ENCODE measurements around the gene TDRKH. TPM values are rescaled to one million over a fixed set of nuclear protein-coding genes. Genes with fewer than 3 reads are reported as not detected.
"Not testable (repeated sequence)": the region's sequence is repeated elsewhere in the genome, so short reads cannot be mapped to it uniquely, and the experiment has no call there.

TDRKH gene
- polyA plus RNA-seq, 4 donors: 8.4 to 9.2 (median 8.8) TPM

GRCh38 chr1:151768351-151769066 lies 21.8 kb downstream of the TDRKH start:
- not testable (repeated sequence) for DNase-seq (ENCODE audit: low read depth in 4 of 4, low spot score in 3 of 4)

- no peak for DNase-seq (ENCODE audit: low read depth in 4 of 4, low spot score in 3 of 4)
Measured at GRCh38 chr1:151763990-151764389, 26.3 kb downstream of the TDRKH start.

GRCh38 chr1:151762941-151763921 lies 27.1 kb downstream of the TDRKH start, which contains the start of gene MRPL9:
Gene MRPL9 (minus strand): TSS chr1:151763496. CDS start chr1:151763479, 17 bp downstream.
- peak; percentile 59 to 69 (median 64) for DNase-seq (ENCODE audit: low read depth in 4 of 4, low spot score in 3 of 4)

- DNase-seq (ENCODE audit: low read depth in 4 of 4, low spot score in 3 of 4): no peak
Measured at GRCh38 chr1:151760597-151761385, 29.5 kb downstream of the TDRKH start.

GRCh38 chr1:151759241-151759640 lies 31.1 kb downstream of the TDRKH start:
- no peak for DNase-seq (ENCODE audit: low read depth in 4 of 4, low spot score in 3 of 4)

- DNase-seq (ENCODE audit: low read depth in 4 of 4, low spot score in 3 of 4): no peak
Measured at GRCh38 chr1:151756291-151756690, 34.0 kb downstream of the TDRKH start.

GRCh38 chr1:151741516-151741915 lies 48.8 kb downstream of the TDRKH start:
- no peak for DNase-seq (ENCODE audit: low read depth in 4 of 4, low spot score in 3 of 4)

GRCh38 chr1:151739590-151740355 lies 50.5 kb downstream of the TDRKH start:
- no peak for DNase-seq (ENCODE audit: low read depth in 4 of 4, low spot score in 3 of 4)

- DNase-seq (ENCODE audit: low read depth in 4 of 4, low spot score in 3 of 4): no peak
Measured at GRCh38 chr1:151737479-151737878, 52.8 kb downstream of the TDRKH start.

GRCh38 chr1:151737026-151737425 lies 53.3 kb downstream of the TDRKH start:
- DNase-seq (ENCODE audit: low read depth in 4 of 4, low spot score in 3 of 4): no peak

GRCh38 chr1:151733995-151734394 lies 56.3 kb downstream of the TDRKH start:
- DNase-seq (ENCODE audit: low read depth in 4 of 4, low spot score in 3 of 4): not testable (repeated sequence)

GRCh38 chr1:151733126-151733525 lies 57.2 kb downstream of the TDRKH start:
- DNase-seq (ENCODE audit: low read depth in 4 of 4, low spot score in 3 of 4): no peak

GRCh38 chr1:151729966-151730291 lies 60.4 kb downstream of the TDRKH start:
- no peak for DNase-seq (ENCODE audit: low read depth in 4 of 4, low spot score in 3 of 4)

GRCh38 chr1:151729157-151729965 lies 60.9 kb downstream of the TDRKH start:
- no peak for DNase-seq (ENCODE audit: low read depth in 4 of 4, low spot score in 3 of 4)

- no peak for DNase-seq (ENCODE audit: low read depth in 4 of 4, low spot score in 3 of 4)
Measured at GRCh38 chr1:151728151-151729054, 61.9 kb downstream of the TDRKH start.

GRCh38 chr1:151723726-151724370 lies 66.5 kb downstream of the TDRKH start:
- DNase-seq (ENCODE audit: low read depth in 4 of 4, low spot score in 3 of 4): no peak

Measured in right renal pelvis (tissue), 4 donors.